Stimulated activated CD4-positive, alpha-beta T cell treated with anti-CD3 and anti-CD28 coated beads, Interleukin-12 subunit alpha, Interleukin-12 subunit beta, amount 100 ng/mL, for 4 hours (primary cell): ENCODE data around the gene FAF1.
"Not testable (repeated sequence)": the region's sequence is repeated elsewhere in the genome, so short reads cannot be mapped to it uniquely, and the experiment has no call there.

Source experiments
- DNase-seq: peaks from one replicate; pipeline ENCODE4 v3.0.0-alpha.2; 2020

Gene FAF1

GRCh38 chr1:50750021-50750619, 209.9 kb downstream of the FAF1 start:
- no peak for DNase-seq

GRCh38 chr1:50747394-50747793, 212.7 kb downstream of the FAF1 start:
- DNase-seq = no peak

GRCh38 chr1:50742523-50742922, 217.5 kb downstream of the FAF1 start:
- no peak for DNase-seq

- no peak for DNase-seq
These were observed 220.9 kb downstream of the FAF1 start for GRCh38 chr1:50739125-50739524.

GRCh38 chr1:50735443-50735842, 224.6 kb downstream of the FAF1 start:
- no peak for DNase-seq

GRCh38 chr1:50727578-50727977, 232.5 kb downstream of the FAF1 start:
- not testable (repeated sequence) for DNase-seq

GRCh38 chr1:50724626-50725286, 235.3 kb downstream of the FAF1 start:
- no peak for DNase-seq

- DNase-seq = no peak
These were observed 239.5 kb downstream of the FAF1 start for GRCh38 chr1:50720457-50721053.

GRCh38 chr1:50719126-50719525, 240.9 kb downstream of the FAF1 start:
- DNase-seq = no peak

- DNase-seq = no peak
These were observed 242.7 kb downstream of the FAF1 start for GRCh38 chr1:50717327-50717726.

- not testable (repeated sequence) for DNase-seq
These were observed 243.6 kb downstream of the FAF1 start for GRCh38 chr1:50716455-50716854.

- DNase-seq = no peak
These were observed 250.0 kb downstream of the FAF1 start for GRCh38 chr1:50710099-50710498.

GRCh38 chr1:50707824-50708223, 252.2 kb downstream of the FAF1 start:
- no peak for DNase-seq

GRCh38 chr1:50705699-50706098, 254.4 kb downstream of the FAF1 start:
- DNase-seq = no peak

- DNase-seq = no peak
These were observed 255.0 kb downstream of the FAF1 start for GRCh38 chr1:50705041-50705440.

GRCh38 chr1:50704126-50704525, 255.9 kb downstream of the FAF1 start:
- DNase-seq = no peak

- DNase-seq = no peak
These were observed 256.8 kb downstream of the FAF1 start for GRCh38 chr1:50703240-50703639.

GRCh38 chr1:50702395-50702794, 257.7 kb downstream of the FAF1 start:
- no peak for DNase-seq

- DNase-seq = no peak
These were observed 258.3 kb downstream of the FAF1 start for GRCh38 chr1:50701706-50702317.

GRCh38 chr1:50700621-50701020, 259.4 kb downstream of the FAF1 start:
- no peak for DNase-seq

GRCh38 chr1:50700214-50700613, 259.9 kb downstream of the FAF1 start:
- DNase-seq = no peak

GRCh38 chr1:50699795-50700194, 260.3 kb downstream of the FAF1 start:
- DNase-seq = no peak

- DNase-seq = no peak
These were observed 262.3 kb downstream of the FAF1 start for GRCh38 chr1:50697440-50698421.
